A549 (cell line): ENCODE results near the gene ATP8A2. TPM values are rescaled to one million over a fixed set of nuclear protein-coding genes. Genes with fewer than 3 reads are reported as not detected.

Experiments used
- ATAC-seq, 2 experiments: fragments of 200-7000 bp in 1 of 2; fragments of >200 bp in 1 of 2; cut with Nextera tagmentation in 1 of 2; cut with Tn5 transposase in 1 of 2; 3 replicates each; pipeline versions ENCODE4 v1.8.0 to v1.9.1; 2018 to 2020; ENCODE audit warnings: mild to moderate bottlenecking in 1 of 2, moderate library complexity in 1 of 2
- CTCF ChIA-PET: fragments of 300-600 bp; sonication (Branson Sonifier 250); formaldehyde crosslinking; extraction: SDS; loops from one replicate; lab custom pipeline; 2021; ENCODE audit warnings: antibody characterized with exemption, inconsistent platforms; lab: Yijun Ruan, JAX
- POLR2A ChIA-PET: fragments of 350-600 bp; formaldehyde crosslinking; extraction: SDS; loops from one replicate; lab custom pipeline; 2021; ENCODE audit warnings: antibody characterized with exemption, inconsistent platforms; lab: Yijun Ruan, JAX
- DNase-seq, 2 experiments: peaks; one replicate each; pipeline versions ENCODE4 v3.0.0 to v3.0.0-alpha.2; 2011 to 2016; ENCODE audit warnings: low read depth in 1 of 2, low spot score in 1 of 2
- FAIRE-seq: peaks from 2 replicates; lab custom pipeline; 2011; peaks lifted over from hg19 to GRCh38; lab: Jason Lieb, UNC
- H3K27ac ChIP-seq, 2 experiments: fragments of >200 bp; sonication (Bioruptor Twin); formaldehyde crosslinking; 3 replicates each; pipeline ENCODE4 v1.5.1; 2016 to 2017
- H3K4me1 ChIP-seq: fragments of >200 bp; sonication (Bioruptor Twin); formaldehyde crosslinking; 3 replicates; pipeline ENCODE4 v1.6.1; 2016
- H3K4me2 ChIP-seq: fragments of >200 bp; sonication (Bioruptor Twin); formaldehyde crosslinking; 3 replicates; pipeline ENCODE4 v1.6.1; 2016
- H3K4me3 ChIP-seq: fragments of >200 bp; sonication (Bioruptor Twin); formaldehyde crosslinking; 3 replicates; pipeline ENCODE4 v1.5.1; 2016
- H3K9me3 ChIP-seq: fragments of >200 bp; sonication (Bioruptor Twin); formaldehyde crosslinking; 3 replicates; pipeline ENCODE4 v1.6.1; 2016
- BHLHE40 ChIP-seq: IDR thresholded peaks from 2 replicates; pipeline ENCODE4 v1.6.1; 2012; ENCODE audit warnings: low read depth, low read length, inconsistent platforms
- CBX2 ChIP-seq: fragments of 200-600 bp; sonication (generic); IDR thresholded peaks from 2 replicates; pipeline ENCODE4 v1.6.1; 2016; ENCODE audit warnings: low read depth, mild to moderate bottlenecking, borderline replicate concordance
- CHD2 ChIP-seq: fragments of 150-350 bp; IDR thresholded peaks from 2 replicates; pipeline ENCODE4 v1.6.1; 2014; ENCODE audit warnings: low read length; ENCODE audit not compliant: partially characterized antibody
- CHD4 ChIP-seq: fragments of 200-600 bp; sonication (generic); IDR thresholded peaks from 2 replicates; pipeline ENCODE4 v1.6.1; 2016; ENCODE audit warnings: antibody characterized with exemption, mild to moderate bottlenecking, borderline replicate concordance
- E2F6 ChIP-seq: IDR thresholded peaks from 2 replicates; pipeline ENCODE4 v1.6.1; 2012; ENCODE audit warnings: low read depth, borderline replicate concordance
- FOXS1 ChIP-seq: fragments of 250-450 bp; sonication (Bioruptor Pico); IDR thresholded peaks from 2 replicates; pipeline ENCODE4 v1.5.0; 2020; ENCODE audit warnings: mild to moderate bottlenecking, moderate library complexity
- HMGXB4 ChIP-seq: fragments of 250-450 bp; sonication (Bioruptor Pico); IDR thresholded peaks from 2 replicates; pipeline ENCODE4 v1.5.0; 2021; ENCODE audit warnings: mild to moderate bottlenecking, moderate library complexity, borderline replicate concordance
- HOXA7 ChIP-seq: fragments of 250-450 bp; sonication (Bioruptor Pico); IDR thresholded peaks from 2 replicates; pipeline ENCODE4 v1.5.0; 2020; ENCODE audit warnings: mild to moderate bottlenecking, moderate library complexity
- JUNB ChIP-seq: fragments of >200 bp; sonication (Bioruptor Twin); formaldehyde crosslinking; IDR thresholded peaks from 2 replicates; pipeline ENCODE4 v1.6.1; 2016
- KDM5A ChIP-seq: fragments of 200-600 bp; sonication (generic); IDR thresholded peaks from 2 replicates; pipeline ENCODE4 v1.6.1; 2016; ENCODE audit warnings: antibody characterized with exemption, mild to moderate bottlenecking
- MAZ ChIP-seq: fragments of 150-350 bp; IDR thresholded peaks from 2 replicates; pipeline ENCODE4 v1.6.1; 2014; ENCODE audit warnings: antibody characterized with exemption, low read depth, low read length, borderline replicate concordance
- MYC ChIP-seq: IDR thresholded peaks from 2 replicates; pipeline ENCODE4 v1.6.1; 2012; ENCODE audit warnings: mild to moderate bottlenecking, inconsistent platforms, low read length, improper control_type of control experiment, borderline replicate concordance
- POLR2AphosphoS2 ChIP-seq: conservative IDR thresholded peaks from 2 replicates; pipeline ENCODE4 v1.6.1; 2012; ENCODE audit warnings: low read length, improper control_type of control experiment, inconsistent platforms
- RAD21 ChIP-seq, 2 experiments: fragments of >200 bp in 1 of 2; sonication (Bioruptor Twin) in 1 of 2; formaldehyde crosslinking in 1 of 2; IDR thresholded peaks in 1 of 2; conservative IDR thresholded peaks in 1 of 2; 2 replicates in 1 of 2; 3 replicates in 1 of 2; pipeline ENCODE4 v1.6.1; 2012 to 2018; ENCODE audit warnings: inconsistent platforms in 1 of 2
- RFX5 ChIP-seq: fragments of 450-650 bp; IDR thresholded peaks from 2 replicates; pipeline ENCODE4 v1.7.1; 2014; ENCODE audit warnings: antibody characterized with exemption, mild to moderate bottlenecking, moderate library complexity
- RNF2 ChIP-seq: fragments of 200-600 bp; sonication (generic); IDR thresholded peaks from 2 replicates; pipeline ENCODE4 v1.6.1; 2016; ENCODE audit warnings: low read depth, mild to moderate bottlenecking, antibody characterized with exemption, moderate library complexity, borderline replicate concordance
- TP53 ChIP-seq: fragments of 250-450 bp; sonication (Bioruptor Pico); IDR thresholded peaks from 2 replicates; pipeline ENCODE4 v1.5.0; 2021; ENCODE audit warnings: mild to moderate bottlenecking, moderate library complexity
- ZC3H11A ChIP-seq: fragments of 450-650 bp; IDR thresholded peaks from 2 replicates; pipeline ENCODE4 v1.6.1; 2014; ENCODE audit warnings: antibody characterized with exemption, mild to moderate bottlenecking
- WGBS: methylation state at CpG from one replicate; pipeline ENCODE4 v1.1.6; 2017; ENCODE audit errors: missing lambda C conversion rate; 5-methylcytosine and 5-hydroxymethylcytosine counted together
- polyA plus RNA-seq, 4 experiments: library from polyadenylated mRNA; depleted of rRNA in 3 of 4; stranded (reverse); fragments of >200 nt; fragmentation: RNase III in 1 of 4; extraction: RNeasy Plus Mini Kit Qiagen cat#74134 plus additional on column Dnase treatment in 1 of 4; gene quantifications; 2 replicates in 3 of 4; 3 replicates in 1 of 4; pipeline ENCODE4 v1.2.3, GENCODE V29; 2011 to 2017
- TF ChIP-seq, protein P1 (sequence below): IDR thresholded peaks from 2 replicates; pipeline ENCODE4 v1.6.1; 2012
- TF ChIP-seq, protein P2 (sequence below): fragments of >200 bp; sonication (Bioruptor Twin); formaldehyde crosslinking; IDR thresholded peaks from 2 replicates; pipeline ENCODE4 v1.6.1; 2016
- TF ChIP-seq, protein P3 (sequence below): fragments of >200 bp; sonication (Bioruptor Twin); formaldehyde crosslinking; IDR thresholded peaks from 3 replicates; pipeline ENCODE4 v1.6.1; 2016
- TF ChIP-seq, protein P4 (sequence below): fragments of >200 bp; sonication (Bioruptor Twin); formaldehyde crosslinking; IDR thresholded peaks from 3 replicates; pipeline ENCODE4 v1.5.1; 2016
- TF ChIP-seq, protein P5 (sequence below): fragments of 250-450 bp; sonication (Bioruptor Pico); IDR thresholded peaks from 2 replicates; pipeline ENCODE4 v1.5.0; 2020; ENCODE audit warnings: low read depth, mild to moderate bottlenecking, moderate library complexity

ATP8A2 gene
- polyA plus RNA-seq, 2 of the 4 experiments (the other 2 are of a cell fraction): 0.03 TPM; not detected in 1

DNA sequence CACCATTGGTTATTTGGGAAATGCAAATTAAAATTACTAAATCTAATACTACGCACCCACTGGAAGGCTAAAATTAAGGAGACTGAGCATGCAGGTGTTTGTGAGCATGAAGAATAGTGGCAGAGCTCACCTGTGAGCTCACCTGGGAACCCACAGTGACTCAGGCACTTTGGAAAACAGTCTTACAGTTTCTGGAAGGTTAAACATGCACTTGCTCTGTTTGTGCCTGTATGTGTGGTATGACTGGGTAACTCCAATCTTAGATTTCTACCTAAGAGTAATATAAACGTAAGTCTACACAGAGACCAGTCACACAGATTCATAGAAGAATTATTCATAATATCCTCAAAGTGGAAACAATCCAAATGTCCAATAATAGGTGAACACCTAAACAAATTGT lies 318.8 kb downstream of the ATP8A2 start:
- ATAC-seq (no peak), DNase-seq (no peak), FAIRE-seq (no peak)
- POLR2A ChIA-PET: no interaction called here
- CTCF ChIA-PET: no interaction called here
- no peak for TF ChIP-seq TP53
- no peak for TF ChIP-seq MAZ
- TF ChIP-seq, protein P1, sequence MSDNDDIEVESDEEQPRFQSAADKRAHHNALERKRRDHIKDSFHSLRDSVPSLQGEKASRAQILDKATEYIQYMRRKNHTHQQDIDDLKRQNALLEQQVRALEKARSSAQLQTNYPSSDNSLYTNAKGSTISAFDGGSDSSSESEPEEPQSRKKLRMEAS: no peak
- no peak for TF ChIP-seq FOXS1
- TF ChIP-seq RNF2: no peak
- TF ChIP-seq RAD21 (conservative IDR thresholded peaks at IDR 0.05 in 1 of 2, IDR thresholded peaks at IDR 0.05 in 1 of 2): no peak
- TF ChIP-seq RFX5: no peak
- TF ChIP-seq, protein P2, sequence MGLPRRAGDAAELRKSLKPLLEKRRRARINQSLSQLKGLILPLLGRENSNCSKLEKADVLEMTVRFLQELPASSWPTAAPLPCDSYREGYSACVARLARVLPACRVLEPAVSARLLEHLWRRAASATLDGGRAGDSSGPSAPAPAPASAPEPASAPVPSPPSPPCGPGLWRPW: no peak
- TF ChIP-seq ZC3H11A: no peak
- no peak for TF ChIP-seq CHD2
- no peak for TF ChIP-seq E2F6
- Histone ChIP-seq H3K4me2 (no peak overlapping the region), H3K27ac (no peak overlapping the region), H3K4me3 (no peak overlapping the region), H3K4me1 (no peaks in the 10 kb centered on the region), H3K9me3 (no peaks in the 10 kb centered on the region)
- 33% methylated on average over 2 of the region's 2 CpGs for WGBS

GRCh38 chr13:25691654-25692053 lies 319.9 kb downstream of the ATP8A2 start:
- ChIA-PET POLR2A (no interaction called here), CTCF (no interaction called here)
- no peaks in the 10 kb centered on the region for H3K4me1 ChIP-seq
- TF ChIP-seq, protein P3, sequence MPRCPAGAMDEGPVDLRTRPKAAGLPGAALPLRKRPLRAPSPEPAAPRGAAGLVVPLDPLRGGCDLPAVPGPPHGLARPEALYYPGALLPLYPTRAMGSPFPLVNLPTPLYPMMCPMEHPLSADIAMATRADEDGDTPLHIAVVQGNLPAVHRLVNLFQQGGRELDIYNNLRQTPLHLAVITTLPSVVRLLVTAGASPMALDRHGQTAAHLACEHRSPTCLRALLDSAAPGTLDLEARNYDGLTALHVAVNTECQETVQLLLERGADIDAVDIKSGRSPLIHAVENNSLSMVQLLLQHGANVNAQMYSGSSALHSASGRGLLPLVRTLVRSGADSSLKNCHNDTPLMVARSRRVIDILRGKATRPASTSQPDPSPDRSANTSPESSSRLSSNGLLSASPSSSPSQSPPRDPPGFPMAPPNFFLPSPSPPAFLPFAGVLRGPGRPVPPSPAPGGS: no peak
- TF ChIP-seq HOXA7 (CRISPR knock-in tag): no peak
- TF ChIP-seq MYC: no peak
- no peak for TF ChIP-seq HMGXB4 (CRISPR knock-in tag)
- TF ChIP-seq, protein P2: no peak
- TF ChIP-seq RAD21 (conservative IDR thresholded peaks at IDR 0.05 in 1 of 2, IDR thresholded peaks at IDR 0.05 in 1 of 2): no peak
- TF ChIP-seq CBX2: no peak
- no peak for TF ChIP-seq BHLHE40
- TF ChIP-seq, protein P4, sequence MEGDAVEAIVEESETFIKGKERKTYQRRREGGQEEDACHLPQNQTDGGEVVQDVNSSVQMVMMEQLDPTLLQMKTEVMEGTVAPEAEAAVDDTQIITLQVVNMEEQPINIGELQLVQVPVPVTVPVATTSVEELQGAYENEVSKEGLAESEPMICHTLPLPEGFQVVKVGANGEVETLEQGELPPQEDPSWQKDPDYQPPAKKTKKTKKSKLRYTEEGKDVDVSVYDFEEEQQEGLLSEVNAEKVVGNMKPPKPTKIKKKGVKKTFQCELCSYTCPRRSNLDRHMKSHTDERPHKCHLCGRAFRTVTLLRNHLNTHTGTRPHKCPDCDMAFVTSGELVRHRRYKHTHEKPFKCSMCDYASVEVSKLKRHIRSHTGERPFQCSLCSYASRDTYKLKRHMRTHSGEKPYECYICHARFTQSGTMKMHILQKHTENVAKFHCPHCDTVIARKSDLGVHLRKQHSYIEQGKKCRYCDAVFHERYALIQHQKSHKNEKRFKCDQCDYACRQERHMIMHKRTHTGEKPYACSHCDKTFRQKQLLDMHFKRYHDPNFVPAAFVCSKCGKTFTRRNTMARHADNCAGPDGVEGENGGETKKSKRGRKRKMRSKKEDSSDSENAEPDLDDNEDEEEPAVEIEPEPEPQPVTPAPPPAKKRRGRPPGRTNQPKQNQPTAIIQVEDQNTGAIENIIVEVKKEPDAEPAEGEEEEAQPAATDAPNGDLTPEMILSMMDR: no peak
- no peak for TF ChIP-seq CHD4
- no peak for TF ChIP-seq FOXS1
- no peak for TF ChIP-seq JUNB
- TF ChIP-seq, protein P1: no peak
- no peak for TF ChIP-seq POLR2AphosphoS2
- TF ChIP-seq, protein P5, sequence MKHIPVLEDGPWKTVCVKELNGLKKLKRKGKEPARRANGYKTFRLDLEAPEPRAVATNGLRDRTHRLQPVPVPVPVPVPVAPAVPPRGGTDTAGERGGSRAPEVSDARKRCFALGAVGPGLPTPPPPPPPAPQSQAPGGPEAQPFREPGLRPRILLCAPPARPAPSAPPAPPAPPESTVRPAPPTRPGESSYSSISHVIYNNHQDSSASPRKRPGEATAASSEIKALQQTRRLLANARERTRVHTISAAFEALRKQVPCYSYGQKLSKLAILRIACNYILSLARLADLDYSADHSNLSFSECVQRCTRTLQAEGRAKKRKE (CRISPR knock-in tag): no peak
- no peak for TF ChIP-seq KDM5A
- ATAC-seq: no peak
- no peak overlapping the region for H3K4me3 ChIP-seq
- no peak overlapping the region for H3K27ac ChIP-seq
- no peak overlapping the region for H3K4me2 ChIP-seq
- no peak for DNase-seq
- H3K9me3 ChIP-seq: no peaks in the 10 kb centered on the region
- 8% methylated on average over 2 of the region's 2 CpGs for WGBS
- no peak for FAIRE-seq
